Activated gamma-delta T cell treated with anti-CD3 and anti-CD28 coated beads, Interleukin-2, amount 50 U/mL, for 16 hours (primary cell): ENCODE data around the gene ANTXR1.

Experiments
- DNase-seq: peaks from one replicate; pipeline ENCODE4 v3.0.0-alpha.2; 2020; ENCODE audit warnings: low read depth

Gene ANTXR1

GRCh38 chr2:69280796-69281412 is 267.9 kb downstream of the ANTXR1 start:
- no peak for DNase-seq

DNA sequence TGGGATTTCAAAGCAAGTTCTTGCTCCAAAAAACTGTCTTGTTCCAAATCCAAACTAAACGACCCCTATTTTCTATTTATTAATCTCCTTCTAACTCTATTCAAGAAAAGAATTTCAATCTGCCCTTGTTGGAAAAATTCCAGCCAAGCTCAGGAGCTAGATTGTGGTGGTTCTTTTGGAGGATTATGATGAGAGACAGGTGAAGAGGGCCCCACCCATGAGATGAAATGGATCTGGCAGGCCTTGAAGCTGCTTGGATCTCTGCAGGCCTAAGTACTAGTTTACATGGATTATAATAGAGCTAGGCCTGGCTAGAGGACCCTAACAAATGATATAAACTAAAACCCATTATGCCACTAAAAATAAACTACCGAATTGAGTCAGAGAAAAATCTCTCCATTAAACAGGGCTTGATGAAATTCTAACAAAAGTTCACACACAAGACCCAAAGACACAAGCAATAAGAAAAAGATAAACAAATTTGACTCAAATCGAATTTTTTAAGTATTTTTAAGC is 272.5 kb downstream of the ANTXR1 start:
- no peak for DNase-seq

GRCh38 chr2:69287544-69287943 is 274.6 kb downstream of the ANTXR1 start:
- DNase-seq = no peak

DNA sequence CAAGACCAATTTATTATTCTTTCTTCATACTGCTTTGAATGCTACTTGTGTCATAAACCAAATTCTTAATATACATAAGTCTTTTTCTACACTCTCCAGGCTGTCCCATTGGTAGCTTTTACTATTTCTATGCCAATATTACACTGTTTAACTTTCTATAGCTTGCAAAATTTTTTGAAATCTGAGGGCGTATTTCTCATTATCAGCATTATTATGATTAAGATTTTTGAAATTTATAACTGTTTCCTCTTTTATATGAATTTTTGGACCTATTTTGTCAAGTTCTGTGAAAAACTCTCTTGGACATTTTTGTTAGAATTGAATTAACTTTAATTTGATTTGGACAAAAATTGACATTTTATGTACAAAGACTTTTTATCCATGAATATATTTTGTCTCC is 275.4 kb downstream of the ANTXR1 start:
- DNase-seq = no peak

- no peak for DNase-seq
Measured at GRCh38 chr2:69291004-69291650, 278.1 kb downstream of the ANTXR1 start.

GRCh38 chr2:69291721-69292120 is 278.7 kb downstream of the ANTXR1 start:
- DNase-seq = no peak

- DNase-seq = no peak
Measured at GRCh38 chr2:69292256-69292655, 279.3 kb downstream of the ANTXR1 start.

DNA sequence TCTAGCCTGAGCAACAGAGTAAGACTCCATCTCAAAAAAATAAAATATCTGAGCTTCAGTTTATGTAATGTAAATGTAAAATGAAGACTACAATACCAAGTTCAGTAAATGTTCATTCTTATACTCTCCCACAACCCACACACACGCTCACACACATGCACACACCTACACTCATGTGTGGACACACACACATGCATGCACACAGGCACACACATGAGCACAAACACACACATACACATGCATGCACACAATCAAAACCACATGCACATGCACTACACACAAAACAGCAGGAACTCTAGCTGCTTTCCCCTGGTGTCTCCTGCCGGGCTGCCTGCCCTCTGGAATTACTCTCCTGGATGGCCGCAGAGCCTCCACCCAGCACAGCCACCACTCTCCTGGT is 283.4 kb downstream of the ANTXR1 start:
- DNase-seq = no peak

- DNase-seq = no peak
Measured at GRCh38 chr2:69297216-69297615, 284.2 kb downstream of the ANTXR1 start.

DNA sequence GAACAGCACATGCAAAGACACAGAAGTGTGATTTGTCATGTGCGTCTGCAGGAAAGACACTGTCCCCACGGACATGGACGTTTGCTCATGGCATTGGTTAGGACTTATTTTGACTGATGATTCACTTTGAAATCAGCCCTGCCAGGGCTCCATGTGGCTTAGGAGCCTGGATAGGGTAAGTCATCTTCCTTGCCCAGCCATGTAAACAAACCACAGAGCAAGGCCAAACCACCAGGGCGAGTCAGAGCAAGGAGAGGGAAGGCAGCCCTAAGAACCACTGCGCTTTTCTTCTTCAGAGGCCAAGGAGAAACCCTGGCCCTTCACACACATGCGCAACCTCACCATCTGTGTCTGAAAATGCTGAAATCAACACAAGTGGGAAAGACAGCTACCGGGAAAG is 285.3 kb downstream of the ANTXR1 start:
- DNase-seq = no peak

DNA sequence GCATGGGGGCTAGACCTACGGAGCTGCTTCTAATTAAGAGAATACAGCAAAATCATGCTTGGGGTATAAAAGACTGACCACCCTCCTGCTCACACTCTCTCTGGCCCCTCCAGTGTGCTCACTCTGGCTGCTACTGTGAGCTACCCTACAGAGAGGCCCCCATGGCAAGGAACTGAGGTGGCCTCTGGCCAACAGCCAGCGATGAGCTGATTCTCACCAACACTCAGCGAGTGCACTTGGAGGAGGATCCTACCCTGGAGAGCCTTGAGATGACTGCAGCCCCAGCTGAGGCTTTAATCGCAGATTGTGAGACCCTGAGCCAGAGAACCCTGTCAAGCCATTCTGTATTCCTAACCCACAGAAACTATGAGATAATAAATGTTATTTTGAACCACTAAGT is 285.9 kb downstream of the ANTXR1 start:
- DNase-seq = no peak
